GM10248 (cell line): ENCODE data around the gene IPCEF1.

Experiments
- CTCF ChIA-PET: fragments of 300-600 bp; sonication (Branson Sonifier 250); formaldehyde crosslinking; extraction: SDS; loops from one replicate; lab custom pipeline; 2021; ENCODE audit warnings: antibody characterized with exemption; lab: Yijun Ruan, JAX
- POLR2A ChIA-PET: fragments of 350-650 bp; sonication (Branson Sonifier 250); formaldehyde crosslinking; extraction: SDS; loops from one replicate; lab custom pipeline; 2020; ENCODE audit warnings: antibody characterized with exemption; lab: Yijun Ruan, JAX
- DNase-seq: peaks from one replicate; pipeline ENCODE4 v3.0.0; 2012; ENCODE audit errors: extremely low spot score
- TF ChIP-seq, protein P1 (sequence below): IDR thresholded peaks from 2 replicates; pipeline ENCODE4 v1.5.1; 2012; ENCODE audit warnings: mild to moderate bottlenecking, low read depth; ENCODE audit errors: extremely low read depth, missing control alignments, control extremely low read depth

IPCEF1 gene

DNA sequence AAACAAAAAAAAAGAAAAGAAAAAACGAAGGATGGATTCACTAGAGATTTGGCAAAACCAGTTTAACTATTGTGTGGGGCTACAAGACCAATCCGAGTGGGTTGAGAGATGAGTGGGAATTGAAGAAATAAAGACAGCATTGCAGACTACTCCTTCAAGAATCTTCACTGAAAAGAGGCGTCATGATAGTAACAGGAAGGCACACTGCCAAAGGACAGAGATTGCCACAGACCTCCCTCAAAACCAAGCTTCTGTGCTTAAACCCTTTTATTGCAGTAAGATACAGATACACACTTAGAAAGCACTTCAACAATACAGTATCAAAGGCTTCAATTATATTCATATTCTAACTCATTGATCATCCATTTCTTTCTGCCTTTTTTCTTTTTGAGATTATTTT, 103.9 kb downstream of the IPCEF1 start:
- ChIA-PET POLR2A (no interaction called here), CTCF (interaction anchor here (1.1 kb wide), 1 partner anchor 10 kb away, joined by 3 read pairs; no protein-coding TSS in a partner anchor)
- TF ChIP-seq, protein P1, sequence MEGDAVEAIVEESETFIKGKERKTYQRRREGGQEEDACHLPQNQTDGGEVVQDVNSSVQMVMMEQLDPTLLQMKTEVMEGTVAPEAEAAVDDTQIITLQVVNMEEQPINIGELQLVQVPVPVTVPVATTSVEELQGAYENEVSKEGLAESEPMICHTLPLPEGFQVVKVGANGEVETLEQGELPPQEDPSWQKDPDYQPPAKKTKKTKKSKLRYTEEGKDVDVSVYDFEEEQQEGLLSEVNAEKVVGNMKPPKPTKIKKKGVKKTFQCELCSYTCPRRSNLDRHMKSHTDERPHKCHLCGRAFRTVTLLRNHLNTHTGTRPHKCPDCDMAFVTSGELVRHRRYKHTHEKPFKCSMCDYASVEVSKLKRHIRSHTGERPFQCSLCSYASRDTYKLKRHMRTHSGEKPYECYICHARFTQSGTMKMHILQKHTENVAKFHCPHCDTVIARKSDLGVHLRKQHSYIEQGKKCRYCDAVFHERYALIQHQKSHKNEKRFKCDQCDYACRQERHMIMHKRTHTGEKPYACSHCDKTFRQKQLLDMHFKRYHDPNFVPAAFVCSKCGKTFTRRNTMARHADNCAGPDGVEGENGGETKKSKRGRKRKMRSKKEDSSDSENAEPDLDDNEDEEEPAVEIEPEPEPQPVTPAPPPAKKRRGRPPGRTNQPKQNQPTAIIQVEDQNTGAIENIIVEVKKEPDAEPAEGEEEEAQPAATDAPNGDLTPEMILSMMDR = no peak
- no peak for DNase-seq

DNA sequence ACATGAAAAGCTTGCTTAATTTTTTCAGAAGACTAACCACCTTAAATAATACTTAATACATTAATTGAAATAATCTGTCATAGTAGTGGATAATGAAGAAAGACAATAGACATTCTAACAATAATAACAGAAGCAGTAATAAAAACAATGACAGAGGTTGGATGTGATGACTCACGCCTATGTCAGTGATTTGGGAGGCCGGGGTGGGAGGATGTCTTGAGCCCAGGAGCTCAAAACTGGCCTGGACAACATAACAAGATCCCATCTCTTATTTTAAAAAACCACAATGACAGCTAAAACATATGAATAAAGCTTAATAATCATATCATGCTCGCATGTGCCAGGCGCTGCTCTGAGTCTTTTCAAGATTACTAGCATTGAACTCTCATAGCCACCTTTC, 105.5 kb downstream of the IPCEF1 start:
- TF ChIP-seq, protein P1 = no peak
- ChIA-PET POLR2A (no interaction called here), CTCF (interaction anchor here (1.9 kb wide), 1 partner anchor 15 kb away, joined by 6 read pairs; no protein-coding TSS in a partner anchor)
- no peak for DNase-seq

DNA sequence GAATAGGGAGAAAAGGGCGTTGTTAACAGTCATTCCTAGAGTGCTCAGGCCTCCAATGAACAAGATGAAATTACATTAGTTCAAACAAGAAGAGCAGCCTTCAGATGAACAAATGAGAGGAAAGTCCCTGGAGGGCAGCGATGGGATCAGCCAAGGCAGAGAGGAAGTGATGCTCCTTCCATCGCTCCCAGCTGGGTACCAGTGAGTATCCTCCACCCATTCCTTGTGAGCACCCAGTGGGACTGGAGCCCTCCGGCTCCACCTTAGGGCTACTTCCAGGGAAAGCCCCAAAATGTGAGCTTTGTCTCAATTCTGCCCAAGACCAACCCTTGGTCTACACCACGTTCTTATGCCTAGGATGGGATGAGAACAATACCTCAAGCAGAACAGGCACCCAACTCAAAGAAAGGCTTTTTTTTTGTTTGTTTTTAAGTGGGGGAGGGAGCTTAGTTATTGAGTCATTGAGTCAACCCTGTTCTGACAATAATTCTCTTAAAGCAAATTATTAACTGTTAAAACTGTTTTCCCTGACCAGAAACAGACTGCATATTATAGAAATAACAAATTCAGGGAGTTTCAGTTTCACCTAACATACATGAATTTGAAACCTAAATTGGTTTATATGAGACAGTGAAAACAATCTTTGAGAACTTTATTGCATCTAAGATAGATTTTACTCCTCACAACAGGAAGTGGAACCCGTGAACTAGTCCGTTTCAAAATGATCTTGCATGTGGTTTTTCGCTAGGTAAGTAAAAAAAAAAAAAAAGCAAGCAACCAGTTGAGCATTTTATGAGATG, 106.9 kb downstream of the IPCEF1 start:
- ChIA-PET POLR2A (no interaction called here), CTCF (interaction anchor here (0.8 to 3.6 kb wide), 5 partner anchors 8 to 47 kb away, joined by 3 to 11 read pairs (median 7); no protein-coding TSS in a partner anchor)
- DNase-seq = peak; percentile 52
- TF ChIP-seq, protein P1 = no peak

DNA sequence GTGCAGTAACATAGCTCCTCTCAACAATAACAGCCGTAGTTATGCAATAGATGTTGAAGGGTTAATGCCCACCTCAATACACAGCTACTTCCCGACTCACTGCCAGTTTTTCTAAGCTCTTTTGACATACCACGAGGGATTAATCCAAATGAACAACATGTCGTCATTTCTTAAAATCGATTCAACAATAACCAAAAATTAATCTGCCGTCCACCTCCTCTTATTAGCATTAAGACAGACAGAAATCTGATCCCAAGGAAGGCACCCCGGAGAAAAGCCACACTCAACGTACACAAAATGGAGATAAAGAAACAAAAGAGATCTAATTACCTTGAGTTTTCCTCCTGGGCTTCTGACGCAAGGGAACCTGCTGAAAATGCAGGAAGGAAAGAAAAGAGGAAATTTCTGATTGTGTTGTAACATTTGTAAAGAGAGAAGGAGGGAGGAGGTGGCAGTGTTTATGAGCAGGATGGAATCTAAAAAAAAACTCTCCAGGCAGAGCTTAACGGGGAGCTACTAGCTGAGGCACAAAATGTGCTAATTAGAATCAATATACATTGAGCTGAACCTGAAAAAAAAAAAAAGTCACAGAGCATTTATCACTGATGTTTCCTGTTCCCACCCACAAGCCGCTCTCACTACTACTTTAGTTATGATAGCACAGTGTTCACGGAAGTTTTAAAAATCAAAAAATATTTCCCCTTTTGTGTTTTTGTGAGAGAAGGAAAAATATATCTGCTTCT, 109.3 kb downstream of the IPCEF1 start:
- CTCF ChIA-PET = interaction anchor here (0.6 to 3.6 kb wide), 6 partner anchors 10 to 30 kb away, joined by 3 to 11 read pairs (median 6); no protein-coding TSS in a partner anchor
- POLR2A ChIA-PET = no interaction called here
- DNase-seq = no peak
- TF ChIP-seq, protein P1 = no peak

DNA sequence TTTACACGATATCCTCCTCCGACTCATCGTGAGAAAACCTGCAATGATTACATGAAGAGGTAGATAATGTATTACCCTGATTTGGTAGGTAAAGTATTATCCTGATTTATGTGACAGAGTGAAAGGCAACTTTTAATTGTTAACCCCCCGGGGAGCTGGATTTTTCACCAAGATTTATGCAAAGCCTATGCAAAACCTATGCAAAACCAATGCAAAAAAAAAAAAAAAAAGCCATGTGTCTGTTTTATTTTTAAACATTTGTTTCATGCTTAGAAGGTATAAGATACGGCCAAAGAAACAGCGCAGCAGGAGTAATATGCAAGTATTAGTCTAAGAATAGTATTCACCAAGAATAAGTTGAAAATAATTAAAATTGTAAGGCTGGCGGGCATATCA, 109.9 kb downstream of the IPCEF1 start:
- ChIA-PET POLR2A (no interaction called here), CTCF (interaction anchor here (0.9 to 3.6 kb wide), 3 partner anchors 9 to 17 kb away, joined by 3 to 11 read pairs (median 5); no protein-coding TSS in a partner anchor)
- TF ChIP-seq, protein P1 = no peak
- no peak for DNase-seq

DNA sequence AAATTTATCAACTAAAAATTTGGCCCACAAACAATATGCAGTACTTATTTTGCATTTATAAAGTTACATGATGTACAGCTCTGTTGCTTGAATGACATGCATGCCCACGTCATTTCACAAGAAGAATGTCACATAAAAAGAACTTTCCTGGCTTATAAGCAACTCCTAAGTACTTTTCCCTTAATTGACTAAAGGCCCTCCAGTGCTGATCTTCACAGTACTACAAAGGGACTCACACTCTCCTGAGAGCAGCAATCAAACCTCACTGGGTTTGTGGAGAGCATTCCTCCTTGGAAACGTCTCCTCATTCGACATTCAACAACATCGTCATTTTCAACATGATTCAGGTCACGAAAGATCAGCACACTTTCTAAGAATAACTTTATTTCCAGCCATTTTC, 111.1 kb downstream of the IPCEF1 start:
- TF ChIP-seq, protein P1 = no peak
- CTCF ChIA-PET = interaction anchor here (1.3 to 1.8 kb wide), 2 partner anchors 10 to 13 kb away, joined by 3 to 6 read pairs; no protein-coding TSS in a partner anchor
- no peak for DNase-seq
- POLR2A ChIA-PET = no interaction called here
